Measurements from ENCODE around the gene NDUFB8. TPM values are rescaled to one million over a fixed set of nuclear protein-coding genes. Genes with fewer than 3 reads are reported as not detected.

The NDUFB8 gene
- total and polyA plus RNA-seq, 2 donors (not counting 1 experiment from before 2014, with no cell fraction given), result 131 to 174 TPM

DNA sequence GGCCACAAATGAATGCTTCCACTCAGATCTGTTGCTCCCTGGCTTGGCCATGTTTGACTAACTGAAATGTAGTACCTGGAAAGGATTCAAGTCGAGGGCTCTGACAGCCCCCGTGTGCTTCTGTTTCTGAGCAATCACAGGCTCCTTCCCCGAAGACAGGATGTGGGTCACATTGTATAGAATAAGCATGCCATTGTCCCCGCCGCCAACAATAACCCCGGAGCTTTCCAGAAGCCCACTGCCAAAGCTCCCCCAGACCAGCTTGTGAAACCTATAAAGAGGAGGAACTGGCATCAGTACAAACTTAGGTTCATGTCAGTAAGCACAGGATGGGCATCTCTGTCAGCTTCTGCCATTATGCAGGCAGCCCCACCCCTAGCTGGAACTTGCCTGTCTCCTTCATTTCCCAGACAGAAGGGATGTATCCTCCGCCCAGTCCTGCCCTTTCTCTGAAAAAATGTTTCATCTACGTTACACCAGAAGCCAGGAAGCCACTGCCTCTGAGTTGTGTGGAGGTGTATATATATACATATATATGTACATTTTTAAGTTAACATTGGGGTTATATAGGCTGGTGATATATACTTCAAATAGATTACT, 20.3 kb downstream of the NDUFB8 start:
- Mint-ChIP-seq H3K27me3 (no peaks in the 10 kb centered on the region), H3K27ac (no peak overlapping the region), H3K9me3 (ENCODE audit: insufficient read depth) (no peaks in the 10 kb centered on the region), H3K4me3 (no peak overlapping the region), H3K4me1 (no peaks in the 10 kb centered on the region)
- no peaks in the 10 kb centered on the region for H3K79me2 ChIP-seq (ENCODE audit: control insufficient read depth, insufficient read depth, low read length)
- H3K4me3 ChIP-seq (ENCODE audit: control extremely low read depth in 1 of 5, extremely low read depth in 1 of 5, insufficient read depth in 1 of 5, low read depth in 2 of 5, low read length in 4 of 5), result no peak overlapping the region
- H3K9me3 ChIP-seq (ENCODE audit: control extremely low read depth in 1 of 3, control insufficient read depth in 2 of 3, insufficient read depth in 1 of 3, low read length in 2 of 3), result no peaks in the 10 kb centered on the region
- H3K27me3 ChIP-seq (replicated peaks in 1 of 4; ENCODE audit: control extremely low read depth in 1 of 4, control insufficient read depth in 3 of 4, insufficient read depth in 4 of 4, low read length in 3 of 4), result no peaks in the 10 kb centered on the region
- intact Hi-C loops (cut with micrococcal nuclease), result no loop called here
- H3K36me3 ChIP-seq (replicated peaks in 1 of 2; ENCODE audit: control extremely low read depth in 1 of 2, control insufficient read depth in 1 of 2, extremely low read depth in 1 of 2, insufficient read depth in 2 of 2, low read length in 1 of 2), result peaks cover 0 to 13% of the 10 kb centered on the region in 2 experiments
- H4K20me1 ChIP-seq (ENCODE audit: control insufficient read depth, insufficient read depth, low read length, poor library complexity, severe bottlenecking), result no peaks in the 10 kb centered on the region
- H3K9ac ChIP-seq (ENCODE audit: low read length), result no peak overlapping the region
- no peak overlapping the region for H2AFZ ChIP-seq (ENCODE audit: insufficient read depth, low read depth, low read length, poor library complexity, severe bottlenecking)
- TF ChIP-seq, protein P1, sequence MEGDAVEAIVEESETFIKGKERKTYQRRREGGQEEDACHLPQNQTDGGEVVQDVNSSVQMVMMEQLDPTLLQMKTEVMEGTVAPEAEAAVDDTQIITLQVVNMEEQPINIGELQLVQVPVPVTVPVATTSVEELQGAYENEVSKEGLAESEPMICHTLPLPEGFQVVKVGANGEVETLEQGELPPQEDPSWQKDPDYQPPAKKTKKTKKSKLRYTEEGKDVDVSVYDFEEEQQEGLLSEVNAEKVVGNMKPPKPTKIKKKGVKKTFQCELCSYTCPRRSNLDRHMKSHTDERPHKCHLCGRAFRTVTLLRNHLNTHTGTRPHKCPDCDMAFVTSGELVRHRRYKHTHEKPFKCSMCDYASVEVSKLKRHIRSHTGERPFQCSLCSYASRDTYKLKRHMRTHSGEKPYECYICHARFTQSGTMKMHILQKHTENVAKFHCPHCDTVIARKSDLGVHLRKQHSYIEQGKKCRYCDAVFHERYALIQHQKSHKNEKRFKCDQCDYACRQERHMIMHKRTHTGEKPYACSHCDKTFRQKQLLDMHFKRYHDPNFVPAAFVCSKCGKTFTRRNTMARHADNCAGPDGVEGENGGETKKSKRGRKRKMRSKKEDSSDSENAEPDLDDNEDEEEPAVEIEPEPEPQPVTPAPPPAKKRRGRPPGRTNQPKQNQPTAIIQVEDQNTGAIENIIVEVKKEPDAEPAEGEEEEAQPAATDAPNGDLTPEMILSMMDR (IDR thresholded peaks at IDR 0.05), result no peak
- TF ChIP-seq EZH2 (IDR thresholded peaks at IDR 0.05; ENCODE audit: borderline replicate concordance, insufficient read depth, low read depth, low read length, poor library complexity, severe bottlenecking), result no peak
- ATAC-seq (ENCODE audit: low read depth), result no peak
- no peaks in the 10 kb centered on the region for H3K4me1 ChIP-seq (ENCODE audit: control insufficient read depth in 2 of 2, insufficient read depth in 2 of 2, low read length in 2 of 2)
- POLR2A ChIA-PET, result no interaction called here
- no peak overlapping the region for H3K4me2 ChIP-seq (replicated peaks; ENCODE audit: low read depth, low read length, poor library complexity, severe bottlenecking)
- no peak overlapping the region for H3K27ac ChIP-seq (ENCODE audit: low read length in 2 of 2)
- no peak for DNase-seq
- CTCF ChIA-PET, result interaction anchor here (0.7 to 1.8 kb wide), 7 partner anchors 9 to 663 kb away, joined by 3 to 5 read pairs (median 4); no protein-coding TSS in a partner anchor
- 86% methylated on average over 6 of the region's 8 CpGs for WGBS (ENCODE audit: insufficient coverage)

- no peak overlapping the region for H3K4me2 ChIP-seq (replicated peaks; ENCODE audit: low read depth, low read length, poor library complexity, severe bottlenecking)
- 100% methylated on average over 1 of the region's 3 CpGs for WGBS (ENCODE audit: insufficient coverage)
- no peak overlapping the region for H3K4me3 ChIP-seq (ENCODE audit: control extremely low read depth in 1 of 5, extremely low read depth in 1 of 5, insufficient read depth in 1 of 5, low read depth in 2 of 5, low read length in 4 of 5)
- H3K79me2 ChIP-seq (ENCODE audit: control insufficient read depth, insufficient read depth, low read length), result no peaks in the 10 kb centered on the region
- TF ChIP-seq EZH2 (IDR thresholded peaks at IDR 0.05; ENCODE audit: borderline replicate concordance, insufficient read depth, low read depth, low read length, poor library complexity, severe bottlenecking), result no peak
- TF ChIP-seq, protein P1 (IDR thresholded peaks at IDR 0.05), result peak; percentile 46
- Mint-ChIP-seq H3K4me3 (no peak overlapping the region), H3K27me3 (no peaks in the 10 kb centered on the region), H3K4me1 (no peaks in the 10 kb centered on the region), H3K9me3 (ENCODE audit: insufficient read depth) (no peaks in the 10 kb centered on the region), H3K27ac (no peak overlapping the region)
- H3K27ac ChIP-seq (ENCODE audit: low read length in 2 of 2), result no peak overlapping the region
- H3K36me3 ChIP-seq (replicated peaks in 1 of 2; ENCODE audit: control extremely low read depth in 1 of 2, control insufficient read depth in 1 of 2, extremely low read depth in 1 of 2, insufficient read depth in 2 of 2, low read length in 1 of 2), result peaks cover 0 to 10% of the 10 kb centered on the region in 2 experiments
- intact Hi-C loops (cut with micrococcal nuclease), result no loop called here
- H3K9me3 ChIP-seq (ENCODE audit: control extremely low read depth in 1 of 3, control insufficient read depth in 2 of 3, insufficient read depth in 1 of 3, low read length in 2 of 3), result no peaks in the 10 kb centered on the region
- H4K20me1 ChIP-seq (ENCODE audit: control insufficient read depth, insufficient read depth, low read length, poor library complexity, severe bottlenecking), result no peaks in the 10 kb centered on the region
- ChIA-PET CTCF (interaction anchor here (0.7 to 1.9 kb wide), 8 partner anchors 10 to 662 kb away, joined by 3 to 8 read pairs (median 4); partner anchors contain the start of gene SEC31B), POLR2A (no interaction called here)
- no peak overlapping the region for H3K9ac ChIP-seq (ENCODE audit: low read length)
- no peaks in the 10 kb centered on the region for H3K27me3 ChIP-seq (replicated peaks in 1 of 4; ENCODE audit: control extremely low read depth in 1 of 4, control insufficient read depth in 3 of 4, insufficient read depth in 4 of 4, low read length in 3 of 4)
- peak; percentile 41 for DNase-seq
- no peaks in the 10 kb centered on the region for H3K4me1 ChIP-seq (ENCODE audit: control insufficient read depth in 2 of 2, insufficient read depth in 2 of 2, low read length in 2 of 2)
- H2AFZ ChIP-seq (ENCODE audit: insufficient read depth, low read depth, low read length, poor library complexity, severe bottlenecking), result no peak overlapping the region
- peak; percentile 43 for ATAC-seq (ENCODE audit: low read depth)
Observed at GRCh38 chr10:100508691-100509150, 20.9 kb downstream of the NDUFB8 start.
